Measurements from ENCODE around the gene C1QTNF6.
"Not testable (repeated sequence)": the region's sequence is repeated elsewhere in the genome, so short reads cannot be mapped to it uniquely, and the experiment has no call there.

The C1QTNF6 gene

GRCh38 chr22:37207981-37208380 is 19.9 kb upstream of the C1QTNF6 start:
- Histone ChIP-seq H3K4me1 (ENCODE audit: control insufficient read depth, insufficient read depth, low read length, poor library complexity, severe bottlenecking) (peaks cover 9% of the 10 kb centered on the region), H3K9me3 (ENCODE audit: control insufficient read depth, low read length) (no peaks in the 10 kb centered on the region), H3K27ac (ENCODE audit: insufficient read depth, low read length, poor library complexity, severe bottlenecking) (no peak overlapping the region), H3K27me3 (replicated peaks; ENCODE audit: control insufficient read depth, insufficient read depth, low read length, poor library complexity, severe bottlenecking) (no peaks in the 10 kb centered on the region), H3K36me3 (ENCODE audit: control insufficient read depth, insufficient read depth, low read length) (no peaks in the 10 kb centered on the region), H3K4me3 (ENCODE audit: insufficient read depth, low read depth, low read length, poor library complexity, severe bottlenecking) (no peak overlapping the region)
- DNase-seq = no peak

GRCh38 chr22:37206841-37207821 is 19.1 kb upstream of the C1QTNF6 start:
- Histone ChIP-seq H3K4me3 (ENCODE audit: insufficient read depth, low read depth, low read length, poor library complexity, severe bottlenecking) (no peak overlapping the region), H3K27ac (ENCODE audit: insufficient read depth, low read length, poor library complexity, severe bottlenecking) (no peak overlapping the region), H3K27me3 (replicated peaks; ENCODE audit: control insufficient read depth, insufficient read depth, low read length, poor library complexity, severe bottlenecking) (no peaks in the 10 kb centered on the region), H3K9me3 (ENCODE audit: control insufficient read depth, low read length) (no peaks in the 10 kb centered on the region), H3K36me3 (ENCODE audit: control insufficient read depth, insufficient read depth, low read length) (no peaks in the 10 kb centered on the region), H3K4me1 (ENCODE audit: control insufficient read depth, insufficient read depth, low read length, poor library complexity, severe bottlenecking) (peaks cover 9% of the 10 kb centered on the region)
- no peak for DNase-seq

- H3K9me3 ChIP-seq (ENCODE audit: control insufficient read depth, low read length) = no peaks in the 10 kb centered on the region
- no peaks in the 10 kb centered on the region for H3K36me3 ChIP-seq (ENCODE audit: control insufficient read depth, insufficient read depth, low read length)
- DNase-seq = no peak
- no peak overlapping the region for H3K27ac ChIP-seq (ENCODE audit: insufficient read depth, low read length, poor library complexity, severe bottlenecking)
- H3K4me1 ChIP-seq (ENCODE audit: control insufficient read depth, insufficient read depth, low read length, poor library complexity, severe bottlenecking) = peaks cover 9% of the 10 kb centered on the region
- no peak overlapping the region for H3K4me3 ChIP-seq (ENCODE audit: insufficient read depth, low read depth, low read length, poor library complexity, severe bottlenecking)
- no peaks in the 10 kb centered on the region for H3K27me3 ChIP-seq (replicated peaks; ENCODE audit: control insufficient read depth, insufficient read depth, low read length, poor library complexity, severe bottlenecking)
Measured at GRCh38 chr22:37206118-37206840, 18.2 kb upstream of the C1QTNF6 start.

GRCh38 chr22:37205046-37205445 is 17.0 kb upstream of the C1QTNF6 start:
- Histone ChIP-seq H3K9me3 (ENCODE audit: control insufficient read depth, low read length) (no peaks in the 10 kb centered on the region), H3K27me3 (replicated peaks; ENCODE audit: control insufficient read depth, insufficient read depth, low read length, poor library complexity, severe bottlenecking) (no peaks in the 10 kb centered on the region), H3K4me1 (ENCODE audit: control insufficient read depth, insufficient read depth, low read length, poor library complexity, severe bottlenecking) (peaks cover 9% of the 10 kb centered on the region), H3K27ac (ENCODE audit: insufficient read depth, low read length, poor library complexity, severe bottlenecking) (no peak overlapping the region), H3K36me3 (ENCODE audit: control insufficient read depth, insufficient read depth, low read length) (no peaks in the 10 kb centered on the region), H3K4me3 (ENCODE audit: insufficient read depth, low read depth, low read length, poor library complexity, severe bottlenecking) (no peak overlapping the region)
- no peak for DNase-seq

GRCh38 chr22:37204045-37204655 is 16.1 kb upstream of the C1QTNF6 start:
- Histone ChIP-seq H3K9me3 (ENCODE audit: control insufficient read depth, low read length) (no peaks in the 10 kb centered on the region), H3K4me1 (ENCODE audit: control insufficient read depth, insufficient read depth, low read length, poor library complexity, severe bottlenecking) (peaks cover 18% of the 10 kb centered on the region), H3K36me3 (ENCODE audit: control insufficient read depth, insufficient read depth, low read length) (no peaks in the 10 kb centered on the region), H3K27me3 (replicated peaks; ENCODE audit: control insufficient read depth, insufficient read depth, low read length, poor library complexity, severe bottlenecking) (no peaks in the 10 kb centered on the region), H3K4me3 (ENCODE audit: insufficient read depth, low read depth, low read length, poor library complexity, severe bottlenecking) (no peak overlapping the region), H3K27ac (ENCODE audit: insufficient read depth, low read length, poor library complexity, severe bottlenecking) (no peak overlapping the region)
- DNase-seq = no peak

- peaks cover 23% of the 10 kb centered on the region for H3K4me1 ChIP-seq (ENCODE audit: control insufficient read depth, insufficient read depth, low read length, poor library complexity, severe bottlenecking)
Measured at GRCh38 chr22:37203354-37204044, 15.5 kb upstream of the C1QTNF6 start.

DNA sequence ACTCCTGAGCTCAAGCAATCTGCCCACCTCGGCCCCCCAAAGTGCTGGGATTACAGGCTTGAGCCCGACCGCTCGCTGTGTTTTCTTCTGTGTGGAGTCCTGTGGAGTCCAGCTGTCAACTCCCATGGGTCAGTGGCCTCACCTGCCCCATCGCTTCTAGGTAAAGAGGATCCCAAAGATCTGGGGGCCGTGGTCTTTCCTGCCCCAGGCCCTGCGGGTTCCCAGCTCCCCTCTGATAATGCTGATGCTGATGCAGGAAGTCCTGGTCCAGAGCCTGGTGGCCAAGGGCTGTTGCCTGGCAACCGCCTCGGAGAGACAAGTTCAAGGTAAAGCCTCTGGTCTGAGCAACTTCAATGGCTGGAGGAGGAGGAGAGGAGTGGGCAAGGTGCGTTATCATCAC is 14.7 kb upstream of the C1QTNF6 start:
- Histone ChIP-seq H3K4me3 (ENCODE audit: insufficient read depth, low read depth, low read length, poor library complexity, severe bottlenecking) (no peak overlapping the region), H3K36me3 (ENCODE audit: control insufficient read depth, insufficient read depth, low read length) (no peaks in the 10 kb centered on the region), H3K27me3 (replicated peaks; ENCODE audit: control insufficient read depth, insufficient read depth, low read length, poor library complexity, severe bottlenecking) (no peaks in the 10 kb centered on the region), H3K9me3 (ENCODE audit: control insufficient read depth, low read length) (no peaks in the 10 kb centered on the region), H3K4me1 (ENCODE audit: control insufficient read depth, insufficient read depth, low read length, poor library complexity, severe bottlenecking) (peaks cover 22% of the 10 kb centered on the region), H3K27ac (ENCODE audit: insufficient read depth, low read length, poor library complexity, severe bottlenecking) (no peak overlapping the region)
- DNase-seq = no peak

More at GRCh38 chr22:37203354-37204044, 15.5 kb upstream of the C1QTNF6 start:
- no peak for DNase-seq
- Histone ChIP-seq H3K4me3 (ENCODE audit: insufficient read depth, low read depth, low read length, poor library complexity, severe bottlenecking) (no peak overlapping the region), H3K9me3 (ENCODE audit: control insufficient read depth, low read length) (no peaks in the 10 kb centered on the region), H3K36me3 (ENCODE audit: control insufficient read depth, insufficient read depth, low read length) (no peaks in the 10 kb centered on the region), H3K27me3 (replicated peaks; ENCODE audit: control insufficient read depth, insufficient read depth, low read length, poor library complexity, severe bottlenecking) (no peaks in the 10 kb centered on the region), H3K27ac (ENCODE audit: insufficient read depth, low read length, poor library complexity, severe bottlenecking) (no peak overlapping the region)

- DNase-seq = no peak
Measured at GRCh38 chr22:37202001-37202555, 14.0 kb upstream of the C1QTNF6 start.

DNA sequence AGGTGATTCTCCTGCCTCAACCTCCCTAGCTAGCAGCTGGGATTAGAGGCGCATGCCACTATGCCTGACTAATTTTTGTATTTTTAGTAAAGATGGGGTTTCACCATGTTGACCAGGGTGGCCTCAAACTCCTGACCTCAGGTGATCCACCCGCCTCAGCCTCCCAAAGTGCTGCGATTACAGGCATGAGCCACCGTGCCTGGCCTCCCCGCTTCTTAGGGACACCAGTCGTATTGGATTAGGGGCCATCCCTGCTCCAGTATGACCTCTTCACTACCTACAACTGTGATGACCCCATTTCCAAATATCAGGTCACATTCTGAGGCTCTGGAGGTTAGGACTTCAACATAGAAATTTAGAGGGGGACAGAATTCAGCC is 13.4 kb upstream of the C1QTNF6 start:
- peaks cover 22% of the 10 kb centered on the region for H3K4me1 ChIP-seq (ENCODE audit: control insufficient read depth, insufficient read depth, low read length, poor library complexity, severe bottlenecking)
- H3K4me3 ChIP-seq (ENCODE audit: insufficient read depth, low read depth, low read length, poor library complexity, severe bottlenecking); H3K9me3 ChIP-seq (ENCODE audit: control insufficient read depth, low read length); H3K27ac ChIP-seq (ENCODE audit: insufficient read depth, low read length, poor library complexity, severe bottlenecking); H3K27me3 ChIP-seq (replicated peaks; ENCODE audit: control insufficient read depth, insufficient read depth, low read length, poor library complexity, severe bottlenecking); DNase-seq; H3K36me3 ChIP-seq (ENCODE audit: control insufficient read depth, insufficient read depth, low read length): not testable (repeated sequence)

More at GRCh38 chr22:37202001-37202555, 14.0 kb upstream of the C1QTNF6 start:
- no peaks in the 10 kb centered on the region for H3K27me3 ChIP-seq (replicated peaks; ENCODE audit: control insufficient read depth, insufficient read depth, low read length, poor library complexity, severe bottlenecking)
- no peak overlapping the region for H3K27ac ChIP-seq (ENCODE audit: insufficient read depth, low read length, poor library complexity, severe bottlenecking)
- no peaks in the 10 kb centered on the region for H3K9me3 ChIP-seq (ENCODE audit: control insufficient read depth, low read length)
- peaks cover 22% of the 10 kb centered on the region for H3K4me1 ChIP-seq (ENCODE audit: control insufficient read depth, insufficient read depth, low read length, poor library complexity, severe bottlenecking)
- no peak overlapping the region for H3K4me3 ChIP-seq (ENCODE audit: insufficient read depth, low read depth, low read length, poor library complexity, severe bottlenecking)
- no peaks in the 10 kb centered on the region for H3K36me3 ChIP-seq (ENCODE audit: control insufficient read depth, insufficient read depth, low read length)
